GM12872 (cell line): Measurements from ENCODE around the gene KDF1.

ENCODE experiments used
- TF ChIP-seq, protein P1 (sequence below): IDR thresholded peaks from 3 replicates; pipeline ENCODE4 v1.5.1; 2011; ENCODE audit warnings: low read depth, mild to moderate bottlenecking, low read length, moderate library complexity; ENCODE audit not compliant: insufficient read depth

The KDF1 gene

GRCh38 chr1:26938004-26938658 lies 22.1 kb downstream of the KDF1 start:
- TF ChIP-seq, protein P1, sequence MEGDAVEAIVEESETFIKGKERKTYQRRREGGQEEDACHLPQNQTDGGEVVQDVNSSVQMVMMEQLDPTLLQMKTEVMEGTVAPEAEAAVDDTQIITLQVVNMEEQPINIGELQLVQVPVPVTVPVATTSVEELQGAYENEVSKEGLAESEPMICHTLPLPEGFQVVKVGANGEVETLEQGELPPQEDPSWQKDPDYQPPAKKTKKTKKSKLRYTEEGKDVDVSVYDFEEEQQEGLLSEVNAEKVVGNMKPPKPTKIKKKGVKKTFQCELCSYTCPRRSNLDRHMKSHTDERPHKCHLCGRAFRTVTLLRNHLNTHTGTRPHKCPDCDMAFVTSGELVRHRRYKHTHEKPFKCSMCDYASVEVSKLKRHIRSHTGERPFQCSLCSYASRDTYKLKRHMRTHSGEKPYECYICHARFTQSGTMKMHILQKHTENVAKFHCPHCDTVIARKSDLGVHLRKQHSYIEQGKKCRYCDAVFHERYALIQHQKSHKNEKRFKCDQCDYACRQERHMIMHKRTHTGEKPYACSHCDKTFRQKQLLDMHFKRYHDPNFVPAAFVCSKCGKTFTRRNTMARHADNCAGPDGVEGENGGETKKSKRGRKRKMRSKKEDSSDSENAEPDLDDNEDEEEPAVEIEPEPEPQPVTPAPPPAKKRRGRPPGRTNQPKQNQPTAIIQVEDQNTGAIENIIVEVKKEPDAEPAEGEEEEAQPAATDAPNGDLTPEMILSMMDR: no peak

DNA sequence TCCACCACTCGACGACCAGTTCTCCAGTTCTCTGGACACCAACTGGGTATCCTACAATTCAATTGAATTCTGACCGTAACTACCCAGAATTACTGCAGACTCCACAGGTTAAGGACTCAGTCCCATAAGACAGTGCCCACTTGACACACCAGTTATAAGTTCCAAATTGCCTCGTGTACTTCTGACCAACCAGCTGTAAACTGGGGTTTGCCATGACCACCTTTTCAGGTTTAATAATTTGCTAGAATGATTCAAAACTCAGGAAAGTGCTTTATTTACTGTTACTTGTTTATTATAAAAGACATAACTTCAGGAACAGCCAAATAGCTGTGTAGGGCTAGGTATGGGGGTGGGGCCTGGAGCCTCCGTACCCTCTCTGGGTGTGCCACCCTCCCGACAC lies 23.4 kb downstream of the KDF1 start:
- TF ChIP-seq, protein P1: no peak

GRCh38 chr1:26932531-26932930 lies 27.7 kb downstream of the KDF1 start:
- TF ChIP-seq, protein P1: no peak

DNA sequence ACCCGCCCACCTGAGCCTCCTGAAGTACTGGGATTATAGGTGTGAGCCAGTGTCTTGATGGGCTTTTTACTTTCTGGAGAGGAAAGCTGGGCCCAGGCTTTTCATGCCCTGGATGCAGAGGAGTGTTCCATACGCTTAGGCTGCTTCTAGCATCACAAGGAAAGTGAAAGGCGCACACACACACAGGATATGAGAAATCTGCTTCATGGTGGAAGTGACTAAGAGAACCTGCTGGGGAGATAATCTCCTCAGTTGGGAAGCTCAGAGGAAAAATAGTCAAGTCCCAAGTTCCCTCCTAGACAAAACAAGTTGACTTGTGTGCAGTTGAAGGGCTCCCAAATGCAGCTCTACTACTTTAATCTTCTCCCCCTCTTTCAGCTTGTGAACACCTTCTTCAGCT lies 36.6 kb downstream of the KDF1 start:
- TF ChIP-seq, protein P1: no peak

DNA sequence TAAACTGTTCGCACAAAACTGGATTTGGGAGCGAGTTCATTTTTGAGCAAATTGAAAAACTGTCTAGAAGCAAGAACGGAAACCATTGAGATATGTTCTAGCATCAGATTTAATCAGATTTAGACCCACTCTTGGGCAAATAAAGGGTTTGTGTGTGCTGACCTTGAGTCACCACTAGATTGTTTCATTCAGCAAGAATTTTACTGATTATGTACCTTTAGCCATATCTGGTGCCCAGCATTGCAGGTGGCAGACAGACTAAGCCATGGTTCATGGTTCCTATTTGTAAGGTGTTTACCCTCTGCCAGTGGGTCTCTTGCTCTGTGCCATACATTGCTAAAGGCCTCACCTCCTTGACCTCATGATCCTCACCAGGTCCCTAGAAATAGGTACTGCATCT lies 37.4 kb downstream of the KDF1 start:
- TF ChIP-seq, protein P1: no peak

DNA sequence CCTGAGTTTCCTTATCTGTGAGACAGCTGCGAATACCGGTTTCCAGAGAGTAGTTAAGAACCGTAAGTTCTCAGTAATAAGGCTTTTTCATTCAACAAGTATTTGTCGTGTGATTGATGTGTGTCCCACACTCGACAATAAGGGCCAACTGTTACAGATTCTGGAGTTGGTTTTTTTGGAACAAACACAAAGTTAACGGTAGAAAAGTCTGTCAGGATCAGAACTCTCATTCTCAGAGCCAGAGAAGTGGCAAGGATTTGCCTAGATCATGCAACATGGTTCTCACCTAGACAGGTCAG lies 37.9 kb downstream of the KDF1 start:
- TF ChIP-seq, protein P1: no peak

DNA sequence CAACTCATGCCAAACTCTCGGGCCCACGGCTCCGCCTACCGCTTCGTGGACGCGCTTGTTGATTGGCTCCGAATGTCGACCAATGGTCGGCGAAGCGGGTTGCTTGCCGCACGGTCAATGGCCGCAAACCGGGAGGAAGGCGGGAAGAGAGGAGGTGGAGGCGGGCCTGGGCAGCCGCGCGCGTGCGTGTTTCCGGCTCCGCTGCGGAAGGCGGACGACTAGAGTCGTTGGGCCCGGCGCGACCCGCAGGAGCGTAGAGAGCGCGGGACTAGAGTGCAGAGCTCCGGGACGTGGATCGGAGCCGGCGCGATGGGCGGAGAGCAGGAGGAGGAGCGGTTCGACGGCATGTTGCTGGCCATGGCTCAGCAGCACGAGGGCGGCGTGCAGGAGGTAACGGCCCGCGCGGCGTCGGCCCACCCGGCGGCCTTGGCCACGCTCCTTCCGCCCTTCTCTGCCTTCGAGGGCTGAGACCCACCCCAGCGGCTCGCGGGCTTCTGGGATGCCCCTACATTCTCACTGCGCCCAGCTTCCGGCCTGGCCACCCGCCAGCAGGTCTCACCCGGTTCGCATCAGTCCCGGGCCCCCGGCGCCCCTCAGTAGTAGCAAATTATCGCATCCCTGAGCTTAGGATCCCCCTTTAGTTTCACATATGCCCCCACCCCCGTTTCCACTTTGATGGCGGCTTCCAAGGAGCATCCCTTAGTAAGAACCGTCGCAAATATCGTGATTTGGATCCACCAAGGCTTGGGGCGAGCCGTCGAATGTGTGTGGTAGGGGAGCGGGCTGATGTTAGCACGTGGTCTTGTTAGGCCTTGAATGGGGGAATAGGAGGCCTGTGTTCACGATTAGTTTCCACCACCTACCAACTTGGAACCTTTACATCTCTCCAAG lies 38.5 kb downstream of the KDF1 start, which contains the start of gene NUDC:
Gene NUDC (plus strand): TSS at position 204 of the 891 bp plus-strand sequence. CDS start 106 bp downstream, at position 310.
- TF ChIP-seq, protein P1: no peak
